GM12873 (cell line): ENCODE data around the gene XRCC6.

ENCODE experiments used
- TF ChIP-seq, protein P1 (sequence below): IDR thresholded peaks from 2 replicates; pipeline ENCODE4 v1.5.1; 2012; ENCODE audit warnings: low read depth, mild to moderate bottlenecking, moderate library complexity, low read length, control low read depth; ENCODE audit not compliant: insufficient read depth; ENCODE audit errors: missing control alignments

The XRCC6 gene

DNA sequence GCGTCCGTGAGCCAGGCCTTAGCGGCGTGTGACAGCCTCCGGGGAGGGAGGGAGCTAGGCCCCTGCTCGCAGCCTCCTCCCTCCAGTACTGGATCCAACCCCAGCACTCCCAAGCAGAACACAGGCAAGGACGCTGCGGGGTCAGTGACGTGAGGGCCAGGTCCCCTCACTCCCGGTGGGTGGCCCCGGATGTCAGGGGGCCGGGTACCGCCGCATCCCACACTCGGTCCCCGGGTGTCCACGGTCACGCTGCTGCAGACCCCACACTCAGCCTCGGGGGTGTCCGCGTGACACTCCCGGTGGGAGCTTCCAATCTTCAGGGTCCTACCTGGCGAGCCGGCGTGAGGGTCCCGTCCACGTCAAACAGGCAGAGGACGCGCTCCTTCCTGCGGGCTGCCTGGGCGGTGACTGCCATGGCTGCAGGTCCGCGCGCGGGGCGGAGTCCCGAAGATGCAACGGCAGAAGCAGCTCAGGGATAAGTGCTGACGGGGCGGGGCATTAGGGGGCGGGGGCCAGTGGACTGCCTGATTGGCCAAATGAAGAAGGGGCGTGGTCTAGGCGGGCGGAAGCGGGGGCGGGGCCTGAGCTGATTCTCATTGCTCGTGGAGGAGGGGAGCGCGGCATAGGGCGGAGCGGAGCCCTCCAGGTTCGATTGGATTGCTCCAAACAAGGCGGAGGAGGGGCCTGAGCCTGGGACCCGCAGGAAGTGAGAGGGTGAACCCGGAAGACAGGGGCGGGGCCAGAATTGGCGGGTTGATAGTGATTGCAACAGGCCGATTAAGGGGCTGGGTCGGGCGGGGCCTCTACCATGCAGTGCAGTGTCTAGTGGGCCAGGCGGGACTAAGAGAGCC is 31.5 kb upstream of the XRCC6 start, which contains the start of gene PMM1:
TSS of gene PMM1 (minus strand) at position 450 of the 851 bp plus-strand sequence. CDS start at position 415, 35 bp downstream.
- TF ChIP-seq, protein P1, sequence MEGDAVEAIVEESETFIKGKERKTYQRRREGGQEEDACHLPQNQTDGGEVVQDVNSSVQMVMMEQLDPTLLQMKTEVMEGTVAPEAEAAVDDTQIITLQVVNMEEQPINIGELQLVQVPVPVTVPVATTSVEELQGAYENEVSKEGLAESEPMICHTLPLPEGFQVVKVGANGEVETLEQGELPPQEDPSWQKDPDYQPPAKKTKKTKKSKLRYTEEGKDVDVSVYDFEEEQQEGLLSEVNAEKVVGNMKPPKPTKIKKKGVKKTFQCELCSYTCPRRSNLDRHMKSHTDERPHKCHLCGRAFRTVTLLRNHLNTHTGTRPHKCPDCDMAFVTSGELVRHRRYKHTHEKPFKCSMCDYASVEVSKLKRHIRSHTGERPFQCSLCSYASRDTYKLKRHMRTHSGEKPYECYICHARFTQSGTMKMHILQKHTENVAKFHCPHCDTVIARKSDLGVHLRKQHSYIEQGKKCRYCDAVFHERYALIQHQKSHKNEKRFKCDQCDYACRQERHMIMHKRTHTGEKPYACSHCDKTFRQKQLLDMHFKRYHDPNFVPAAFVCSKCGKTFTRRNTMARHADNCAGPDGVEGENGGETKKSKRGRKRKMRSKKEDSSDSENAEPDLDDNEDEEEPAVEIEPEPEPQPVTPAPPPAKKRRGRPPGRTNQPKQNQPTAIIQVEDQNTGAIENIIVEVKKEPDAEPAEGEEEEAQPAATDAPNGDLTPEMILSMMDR: no peak

DNA sequence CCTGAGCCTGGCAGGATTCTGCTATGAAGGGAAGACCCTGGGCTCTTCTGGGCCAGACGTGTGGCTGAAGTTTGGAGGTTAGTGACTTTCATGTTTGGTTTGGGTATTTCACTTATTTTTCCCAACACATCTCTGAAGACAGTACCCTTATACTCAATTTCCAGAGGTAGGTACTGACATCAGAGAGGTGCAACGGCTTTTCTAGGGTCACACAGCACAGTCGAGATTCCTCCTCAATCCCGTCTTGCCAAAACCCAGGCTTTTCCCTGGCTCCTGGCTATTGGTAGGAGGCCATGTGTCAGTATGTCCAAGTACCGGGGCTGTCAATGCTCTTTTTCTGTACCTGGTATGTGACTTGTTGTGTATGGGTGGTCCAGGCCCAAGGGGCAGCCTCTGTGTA is 25.4 kb upstream of the XRCC6 start:
- TF ChIP-seq, protein P1: no peak

DNA sequence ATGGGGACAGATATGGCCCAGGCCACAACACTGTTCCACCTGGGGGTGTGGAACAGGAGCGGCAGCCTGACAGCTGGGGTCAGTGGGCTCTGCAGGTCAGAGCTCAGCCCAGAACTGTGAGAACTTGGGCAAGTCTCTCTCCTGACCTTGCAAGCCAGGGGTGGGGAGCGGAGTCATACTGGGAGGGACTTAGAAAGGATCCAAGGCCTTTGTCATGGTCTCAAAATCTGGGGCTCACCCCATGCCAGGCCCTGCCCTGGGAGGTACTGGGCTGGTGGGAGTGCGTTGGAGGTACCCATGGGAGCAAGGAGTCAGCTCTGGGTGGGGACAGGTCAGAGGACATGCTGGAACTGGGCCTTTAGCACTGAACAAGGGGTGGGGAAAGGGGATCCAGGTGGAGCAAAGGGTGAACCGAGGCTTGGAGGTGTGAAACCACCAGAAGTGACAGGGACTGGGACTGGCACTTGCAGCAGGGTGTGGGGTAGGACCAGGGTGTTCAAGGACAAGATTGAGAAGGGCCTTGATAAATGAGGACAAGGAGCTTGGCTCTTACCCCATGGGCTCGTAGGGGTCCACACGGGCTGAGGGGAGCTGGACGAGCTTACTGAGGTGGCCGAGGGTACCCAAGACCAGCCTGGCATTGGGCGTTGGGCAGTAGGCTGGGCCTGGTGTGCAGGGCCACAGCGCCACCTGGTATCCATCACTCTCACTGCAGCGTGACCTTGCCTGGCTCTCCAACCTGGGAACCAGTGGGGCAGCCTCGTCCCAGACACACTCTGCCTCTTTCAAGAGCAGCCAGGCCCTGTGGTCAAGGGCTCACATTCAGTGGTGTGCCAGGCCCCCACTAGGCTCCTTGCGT is 24.1 kb upstream of the XRCC6 start:
- TF ChIP-seq, protein P1: peak; percentile 74

DNA sequence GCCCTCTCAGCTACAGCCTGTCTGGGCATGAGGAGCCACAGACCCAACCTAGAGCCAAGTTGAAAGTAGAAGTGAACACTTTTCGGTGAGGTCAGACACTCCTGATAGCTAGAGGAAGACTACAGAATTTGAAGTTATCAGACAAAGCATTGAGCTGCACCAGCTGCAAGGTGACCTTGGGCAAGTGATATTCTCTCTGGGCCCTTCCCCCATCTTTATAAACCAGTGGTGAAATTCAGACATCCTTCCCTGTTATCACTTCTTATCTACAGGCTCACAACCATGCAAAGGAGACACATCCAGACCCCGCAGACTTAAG is 23.5 kb upstream of the XRCC6 start:
- TF ChIP-seq, protein P1: no peak

DNA sequence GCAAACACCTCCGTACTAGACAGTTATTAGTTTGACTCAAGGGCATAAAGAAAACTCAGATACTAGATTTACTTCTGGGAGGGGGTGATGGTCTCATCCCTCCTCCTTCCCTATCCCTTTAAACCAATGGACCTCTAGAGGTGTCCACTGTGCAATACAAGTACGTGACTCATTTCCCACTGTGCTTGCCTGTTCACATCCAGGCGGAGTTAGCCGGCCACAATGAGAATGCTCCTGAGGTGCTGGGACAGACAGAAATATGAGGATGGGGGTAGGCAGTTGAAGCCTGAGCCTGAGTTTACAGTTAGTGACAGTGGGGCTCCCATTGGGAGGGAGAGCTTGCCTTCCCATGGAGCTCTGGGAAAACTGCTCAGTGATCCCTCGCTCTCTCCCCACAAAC is 23.0 kb upstream of the XRCC6 start:
- TF ChIP-seq, protein P1: no peak

DNA sequence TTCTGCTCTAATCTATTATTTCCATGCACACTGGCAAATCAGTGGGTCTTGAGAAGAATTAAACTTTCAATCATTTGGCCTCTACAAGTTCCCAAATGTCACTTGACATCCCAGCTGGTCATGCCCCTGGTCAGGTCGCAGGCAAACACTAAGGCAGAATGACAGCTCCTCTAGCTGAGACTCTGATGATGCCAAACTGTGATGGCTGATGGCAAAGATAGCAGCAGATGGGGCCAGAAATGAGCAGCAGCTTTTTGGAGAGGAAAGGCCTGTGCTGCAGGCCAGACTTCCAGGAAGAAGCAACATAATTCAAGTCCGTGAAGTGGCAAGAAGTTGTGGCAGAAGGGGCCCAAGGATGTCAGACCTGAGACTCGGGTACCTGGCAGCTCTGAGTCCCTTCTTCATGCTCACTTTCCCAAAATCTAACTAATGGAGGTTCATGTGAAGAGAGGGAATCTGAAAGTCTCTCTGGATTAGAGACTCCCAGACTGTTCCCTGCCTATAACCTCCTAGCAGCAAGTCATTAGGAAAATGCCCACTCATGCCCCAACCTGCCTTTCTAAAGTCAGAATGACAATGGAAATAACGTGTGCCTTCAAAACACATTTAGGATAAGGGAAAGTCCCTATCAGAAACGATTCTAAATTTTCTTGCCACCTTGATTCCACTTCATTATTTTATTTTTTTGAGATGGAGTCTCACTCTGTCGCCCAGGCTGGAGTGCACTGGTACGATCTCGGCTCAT is 22.0 kb upstream of the XRCC6 start:
- TF ChIP-seq, protein P1: no peak

DNA sequence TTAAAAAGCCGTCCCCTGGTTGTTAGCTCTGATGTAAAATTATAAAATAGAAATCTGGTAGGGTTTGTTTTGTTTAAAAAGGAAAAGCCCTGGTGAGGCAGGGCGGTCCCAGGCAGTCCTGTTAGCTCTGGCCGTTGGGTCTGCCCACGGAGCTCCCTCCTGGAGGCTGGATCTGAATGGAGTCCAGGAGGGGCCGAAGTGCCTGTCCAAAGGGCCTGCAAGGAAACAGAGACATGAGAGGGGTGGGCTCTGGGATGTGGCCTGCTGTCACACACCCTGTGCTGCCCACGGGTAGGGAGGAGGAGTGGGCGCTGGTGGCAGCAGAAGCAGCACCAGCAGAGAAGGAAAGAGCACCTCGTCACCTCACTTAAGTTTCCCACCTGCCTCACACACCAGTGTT is 20.1 kb upstream of the XRCC6 start:
- TF ChIP-seq, protein P1: no peak
